NCI-H2029 (cell line): ENCODE data around the gene TMEM128.
"Not testable (repeated sequence)": the region's sequence is repeated elsewhere in the genome, so short reads cannot be mapped to it uniquely, and the experiment has no call there.

Source experiments
- DNase-seq: peaks from one replicate; lab custom pipeline; 2025; lab: John Stamatoyannopoulos, UW

Gene TMEM128

GRCh38 chr4:4254666-4255065 lies 6.6 kb upstream of the TMEM128 start:
- no peak for DNase-seq

GRCh38 chr4:4254199-4254598 lies 6.2 kb upstream of the TMEM128 start:
- no peak for DNase-seq

GRCh38 chr4:4249866-4250265 lies 1.8 kb upstream of the TMEM128 start:
- DNase-seq, result no peak

- not testable (repeated sequence) for DNase-seq
Observed at GRCh38 chr4:4249342-4249741, 1.3 kb upstream of the TMEM128 start.

- no peak for DNase-seq
Observed at GRCh38 chr4:4248885-4249203, 821 bp upstream of the TMEM128 start.

- DNase-seq, result no peak
Observed at GRCh38 chr4:4247696-4248028, 361 bp downstream of the TMEM128 start.

- DNase-seq, result no peak
Observed at GRCh38 chr4:4245172-4245571, 2.9 kb downstream of the TMEM128 start.

GRCh38 chr4:4239551-4239950 lies 8.5 kb downstream of the TMEM128 start:
- not testable (repeated sequence) for DNase-seq

- no peak for DNase-seq
Observed at GRCh38 chr4:4233610-4234009, 14.4 kb downstream of the TMEM128 start.

- DNase-seq, result no peak
Observed at GRCh38 chr4:4228356-4228668, 19.7 kb downstream of the TMEM128 start.

GRCh38 chr4:4227510-4228355 lies 20.3 kb downstream of the TMEM128 start:
- DNase-seq, result no peak

GRCh38 chr4:4226606-4227438 lies 21.2 kb downstream of the TMEM128 start, which contains the start of gene OTOP1:
Gene OTOP1 (minus strand): TSS chr4:4226929. CDS start chr4:4226864, 65 bp downstream.
- no peak for DNase-seq

- no peak for DNase-seq
Observed at GRCh38 chr4:4225915-4226605, 22.0 kb downstream of the TMEM128 start.

GRCh38 chr4:4217113-4217512 lies 30.9 kb downstream of the TMEM128 start:
- DNase-seq, result no peak

- no peak for DNase-seq
Observed at GRCh38 chr4:4216648-4217047, 31.4 kb downstream of the TMEM128 start.

GRCh38 chr4:4213674-4214073 lies 34.3 kb downstream of the TMEM128 start:
- not testable (repeated sequence) for DNase-seq

- no peak for DNase-seq
Observed at GRCh38 chr4:4206204-4206603, 41.8 kb downstream of the TMEM128 start.

- DNase-seq, result no peak
Observed at GRCh38 chr4:4204401-4204745, 43.6 kb downstream of the TMEM128 start.

- DNase-seq, result no peak
Observed at GRCh38 chr4:4203688-4204400, 44.2 kb downstream of the TMEM128 start.

- no peak for DNase-seq
Observed at GRCh38 chr4:4202510-4202909, 45.5 kb downstream of the TMEM128 start.

GRCh38 chr4:4200624-4201023 lies 47.4 kb downstream of the TMEM128 start:
- no peak for DNase-seq

GRCh38 chr4:4195354-4195753 lies 52.7 kb downstream of the TMEM128 start:
- no peak for DNase-seq
